NCI-H1105 treated with DMSO at 0.1 percent for 48 hours (cell line): Measurements from ENCODE around the gene ARHGAP1.

Source experiments
- DNase-seq: peaks from one replicate; lab custom pipeline; 2025; lab: John Stamatoyannopoulos, UW

ARHGAP1 gene

GRCh38 chr11:46694072-46694471 lies 6.3 kb downstream of the ARHGAP1 start:
- DNase-seq, result no peak

- no peak for DNase-seq
These were observed 6.8 kb downstream of the ARHGAP1 start for GRCh38 chr11:46693597-46694012.

- DNase-seq, result no peak
These were observed 8.0 kb downstream of the ARHGAP1 start for GRCh38 chr11:46692450-46692849.

GRCh38 chr11:46690702-46691101 lies 9.7 kb downstream of the ARHGAP1 start:
- no peak for DNase-seq

GRCh38 chr11:46686886-46687795 lies 13.3 kb downstream of the ARHGAP1 start:
- DNase-seq, result peak; percentile 79

- no peak for DNase-seq
These were observed 16.1 kb downstream of the ARHGAP1 start for GRCh38 chr11:46684367-46684766.

- no peak for DNase-seq
These were observed 17.4 kb downstream of the ARHGAP1 start for GRCh38 chr11:46682773-46683752.

GRCh38 chr11:46681814-46682213 lies 18.6 kb downstream of the ARHGAP1 start:
- DNase-seq, result no peak

GRCh38 chr11:46680815-46681214 lies 19.6 kb downstream of the ARHGAP1 start:
- no peak for DNase-seq

GRCh38 chr11:46680164-46680760 lies 20.2 kb downstream of the ARHGAP1 start:
- DNase-seq, result no peak

- DNase-seq, result no peak
These were observed 20.9 kb downstream of the ARHGAP1 start for GRCh38 chr11:46679241-46680163.

GRCh38 chr11:46678741-46679130 lies 21.7 kb downstream of the ARHGAP1 start:
- DNase-seq, result no peak

GRCh38 chr11:46677991-46678740 lies 22.3 kb downstream of the ARHGAP1 start:
- no peak for DNase-seq

GRCh38 chr11:46677169-46677568 lies 23.2 kb downstream of the ARHGAP1 start:
- no peak for DNase-seq

- DNase-seq, result no peak
These were observed 23.8 kb downstream of the ARHGAP1 start for GRCh38 chr11:46676436-46677158.

GRCh38 chr11:46675949-46676348 lies 24.5 kb downstream of the ARHGAP1 start:
- DNase-seq, result no peak

GRCh38 chr11:46675288-46675851 lies 25.0 kb downstream of the ARHGAP1 start:
- DNase-seq, result no peak

- no peak for DNase-seq
These were observed 25.7 kb downstream of the ARHGAP1 start for GRCh38 chr11:46674463-46675287.
